Measurements from ENCODE around the gene SAMD3. TPM values are rescaled to one million over a fixed set of nuclear protein-coding genes. Genes with fewer than 3 reads are reported as not detected.
"Not testable (repeated sequence)": the region's sequence is repeated elsewhere in the genome, so short reads cannot be mapped to it uniquely, and the experiment has no call there.

Gene SAMD3
- total and polyA plus RNA-seq, 12 donors: 0.48 to 12.5 (median 4.4) TPM; not detected in 1

DNA sequence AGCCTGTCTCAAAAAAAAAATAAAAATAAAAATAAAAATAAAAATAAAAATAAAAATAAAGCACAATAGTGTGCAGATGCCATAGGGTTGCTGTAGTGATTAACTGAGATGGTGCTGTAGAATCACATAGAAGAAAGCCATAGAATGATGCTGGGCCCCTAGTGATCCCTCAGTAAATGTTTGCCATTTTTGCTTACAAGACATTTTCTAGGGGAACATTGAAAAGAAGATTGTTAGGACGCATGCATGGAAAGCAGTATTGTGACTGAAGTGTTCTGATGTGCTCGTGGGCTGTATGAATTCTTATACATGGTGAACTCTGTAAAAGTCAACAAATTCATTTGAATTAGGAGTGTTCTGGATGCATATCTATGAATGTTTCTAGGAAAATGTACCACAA lies 22.0 kb upstream of the SAMD3 start:
- Histone ChIP-seq H3K27ac (no peak overlapping the region), H3K9me3 (replicated peaks in 1 of 3) (no peaks in the 10 kb centered on the region), H3K4me3 (no peak overlapping the region), H3K27me3 (no peaks in the 10 kb centered on the region), H3K4me1 (replicated peaks in 1 of 2) (no peaks in the 10 kb centered on the region), H3K36me3 (replicated peaks in 1 of 2) (no peaks in the 10 kb centered on the region)
- 87 to 98% (median 94%) methylated on average over 2 of the region's 2 CpGs for WGBS, 4 donors
- intact Hi-C loops (cut with DNase I): no loop called here
- no peak for TF ChIP-seq POLR2A (IDR thresholded peaks at IDR 0.05)
- TF ChIP-seq, protein P1, sequence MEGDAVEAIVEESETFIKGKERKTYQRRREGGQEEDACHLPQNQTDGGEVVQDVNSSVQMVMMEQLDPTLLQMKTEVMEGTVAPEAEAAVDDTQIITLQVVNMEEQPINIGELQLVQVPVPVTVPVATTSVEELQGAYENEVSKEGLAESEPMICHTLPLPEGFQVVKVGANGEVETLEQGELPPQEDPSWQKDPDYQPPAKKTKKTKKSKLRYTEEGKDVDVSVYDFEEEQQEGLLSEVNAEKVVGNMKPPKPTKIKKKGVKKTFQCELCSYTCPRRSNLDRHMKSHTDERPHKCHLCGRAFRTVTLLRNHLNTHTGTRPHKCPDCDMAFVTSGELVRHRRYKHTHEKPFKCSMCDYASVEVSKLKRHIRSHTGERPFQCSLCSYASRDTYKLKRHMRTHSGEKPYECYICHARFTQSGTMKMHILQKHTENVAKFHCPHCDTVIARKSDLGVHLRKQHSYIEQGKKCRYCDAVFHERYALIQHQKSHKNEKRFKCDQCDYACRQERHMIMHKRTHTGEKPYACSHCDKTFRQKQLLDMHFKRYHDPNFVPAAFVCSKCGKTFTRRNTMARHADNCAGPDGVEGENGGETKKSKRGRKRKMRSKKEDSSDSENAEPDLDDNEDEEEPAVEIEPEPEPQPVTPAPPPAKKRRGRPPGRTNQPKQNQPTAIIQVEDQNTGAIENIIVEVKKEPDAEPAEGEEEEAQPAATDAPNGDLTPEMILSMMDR (IDR thresholded peaks at IDR 0.05): no peak
- no peak for DNase-seq

DNA sequence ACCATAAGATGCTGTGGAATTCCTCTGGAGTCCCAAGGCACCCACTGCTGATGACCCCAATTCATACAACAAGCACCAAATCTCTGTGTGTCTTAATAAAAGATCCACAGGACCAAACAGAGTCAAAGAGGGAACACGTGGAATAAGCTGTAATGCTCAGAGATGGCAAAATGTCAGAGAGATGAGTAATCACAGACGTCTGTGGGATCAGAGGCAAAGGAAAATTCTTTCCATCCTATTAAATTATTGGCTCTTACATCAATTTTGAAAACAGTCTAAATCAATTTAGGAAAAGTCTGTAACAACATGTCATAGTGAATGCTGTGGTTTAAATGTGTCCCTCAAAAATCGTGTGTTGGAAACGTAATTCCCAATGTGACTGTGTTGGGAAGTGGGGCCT lies 17.5 kb upstream of the SAMD3 start:
- TF ChIP-seq POLR2A (IDR thresholded peaks at IDR 0.05): no peak
- TF ChIP-seq, protein P1 (IDR thresholded peaks at IDR 0.05): no peak
- H3K27ac ChIP-seq: peak overlapping the region in 1 of 5 donors; percentile 52
- H3K27me3 ChIP-seq: no peaks in the 10 kb centered on the region
- no peaks in the 10 kb centered on the region for H3K36me3 ChIP-seq (replicated peaks in 1 of 2)
- peak in 3 of 7 donors; percentile 5 to 45 (median 18) for DNase-seq
- intact Hi-C loops (cut with DNase I): no loop called here
- H3K9me3 ChIP-seq (replicated peaks in 1 of 3): no peaks in the 10 kb centered on the region
- no peaks in the 10 kb centered on the region for H3K4me1 ChIP-seq (replicated peaks in 1 of 2)
- 41 to 56% (median 44%) methylated on average over 4 of the region's 4 CpGs for WGBS, 4 donors
- no peak overlapping the region for H3K4me3 ChIP-seq

DNA sequence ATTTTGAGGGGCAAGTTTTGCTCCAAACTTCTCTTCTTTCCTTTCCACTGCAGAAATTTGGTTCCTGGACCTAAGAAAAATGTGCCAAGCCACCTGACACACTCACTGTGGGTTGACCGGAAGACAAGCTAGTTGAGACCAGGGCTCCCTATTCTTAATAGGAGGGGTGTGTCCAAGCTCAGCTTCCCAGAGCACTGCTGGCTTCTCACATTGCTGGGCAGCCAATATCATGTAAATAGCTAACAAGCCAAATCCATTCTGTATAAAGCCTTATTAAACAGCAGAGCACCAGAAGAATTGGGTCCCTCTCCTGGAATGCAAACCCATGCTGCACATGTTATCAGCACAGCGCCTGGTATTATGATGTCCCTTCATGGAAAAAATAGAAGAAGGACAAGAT lies 17.0 kb upstream of the SAMD3 start:
- Histone ChIP-seq H3K9me3 (replicated peaks in 1 of 3) (no peaks in the 10 kb centered on the region), H3K36me3 (replicated peaks in 1 of 2) (no peaks in the 10 kb centered on the region), H3K4me3 (no peak overlapping the region), H3K4me1 (replicated peaks in 1 of 2) (no peaks in the 10 kb centered on the region), H3K27me3 (no peaks in the 10 kb centered on the region), H3K27ac (no peak overlapping the region)
- intact Hi-C loops (cut with DNase I): no loop called here
- no peak for DNase-seq
- 78 to 91% (median 87%) methylated on average over 2 of the region's 2 CpGs for whole genome bisulfite sequencing, 4 donors
- TF ChIP-seq, protein P1 (IDR thresholded peaks at IDR 0.05): no peak
- TF ChIP-seq POLR2A (IDR thresholded peaks at IDR 0.05): no peak

DNA sequence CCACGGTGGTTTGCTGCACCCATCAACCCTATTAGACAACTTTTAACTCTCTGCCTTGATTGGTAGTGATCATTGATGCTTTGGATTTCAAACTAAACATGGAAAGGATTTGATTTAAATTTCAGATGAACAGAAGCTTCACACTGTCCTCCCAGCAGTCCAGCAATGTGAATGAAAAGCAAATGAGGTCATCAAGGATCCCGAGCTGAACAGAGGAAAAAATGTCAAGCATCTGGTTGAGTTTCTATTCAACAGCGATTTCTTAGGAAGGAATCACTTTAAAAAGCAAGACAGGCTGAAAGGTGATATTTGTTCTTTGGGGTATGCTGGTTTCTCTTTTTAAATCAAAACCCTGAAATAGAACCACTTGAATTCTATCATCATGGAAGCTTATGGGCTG lies 10.6 kb upstream of the SAMD3 start:
- intact Hi-C loops (cut with DNase I): no loop called here
- H3K9me3 ChIP-seq (replicated peaks in 1 of 3): no peaks in the 10 kb centered on the region

DNA sequence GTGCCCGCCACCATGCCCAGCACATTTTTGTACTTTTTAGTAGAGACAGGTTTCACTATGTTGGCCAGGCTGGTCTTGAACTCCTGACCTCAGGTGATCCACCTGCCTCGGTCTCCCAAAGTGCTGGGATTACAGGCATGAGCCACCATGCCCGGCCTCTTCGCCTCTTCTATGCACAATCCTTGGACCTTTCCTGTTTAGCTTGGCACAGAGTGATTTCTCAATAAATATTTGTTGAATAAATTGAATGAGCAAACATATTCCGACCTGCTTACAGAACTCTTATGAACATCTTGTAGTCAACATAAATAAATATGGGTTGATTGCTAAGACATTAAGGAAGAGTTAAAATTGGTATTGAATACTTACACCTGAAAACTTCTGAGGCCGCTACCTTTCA lies 7.8 kb upstream of the SAMD3 start:
- H3K4me3 ChIP-seq; H3K27ac ChIP-seq; H3K9me3 ChIP-seq (replicated peaks in 1 of 3); DNase-seq; H3K4me1 ChIP-seq (replicated peaks in 1 of 2); intact Hi-C loops (cut with DNase I); H3K27me3 ChIP-seq; H3K36me3 ChIP-seq (replicated peaks in 1 of 2): not testable (repeated sequence)
- 94 to 97% (median 96%) methylated on average over 5 to 6 of the region's 6 CpGs for WGBS, 4 donors

More for the DNA sequence above, 10.6 kb upstream of the SAMD3 start:
- Histone ChIP-seq H3K4me1 (replicated peaks in 1 of 2) (no peaks in the 10 kb centered on the region), H3K36me3 (replicated peaks in 1 of 2) (no peaks in the 10 kb centered on the region), H3K27ac (no peak overlapping the region), H3K27me3 (no peaks in the 10 kb centered on the region), H3K4me3 (no peak overlapping the region)
- TF ChIP-seq POLR2A (IDR thresholded peaks at IDR 0.05): no peak
- TF ChIP-seq, protein P1 (IDR thresholded peaks at IDR 0.05): no peak
- no peak for DNase-seq
- WGBS, 4 donors: 58 to 77% (median 62%) methylated on average over 3 of the region's 3 CpGs

All from adrenal gland (tissue), 12 donors.